Upper lobe of left lung (tissue), 6 donors: ENCODE results near the gene ATN1. TPM values are rescaled to one million over a fixed set of nuclear protein-coding genes. Genes with fewer than 3 reads are reported as not detected.

Experiments
- ATAC-seq, 2 donors: fragments of 200-7000 bp; cut with Tn5 transposase; one replicate each; pipeline ENCODE4 v1.9.1; 2022; ENCODE audit warnings: mild to moderate bottlenecking in 2 of 2, moderate library complexity in 2 of 2; ENCODE audit not compliant: low FRiP score in 2 of 2
- DNase-seq, 2 donors: peaks; one replicate each; pipeline ENCODE4 v3.0.0-alpha.2; 2019 to 2020
- H3K27ac ChIP-seq, 4 donors: fragments of 200-600 bp; sonication (generic); one replicate each; pipeline ENCODE4 v1.5.1; 2016 to 2019
- H3K27me3 ChIP-seq, 4 donors: fragments of 200-600 bp; sonication (generic); one replicate each; pipeline ENCODE4 v1.5.1; 2017 to 2019
- H3K36me3 ChIP-seq, 4 donors: fragments of 200-600 bp; sonication (generic); one replicate each; pipeline ENCODE4 v1.5.1; 2016 to 2019
- H3K4me1 ChIP-seq, 4 donors: fragments of 200-600 bp; sonication (generic); one replicate each; pipeline ENCODE4 v1.5.1; 2018 to 2019
- H3K4me3 ChIP-seq, 4 donors: fragments of 200-600 bp; sonication (generic); one replicate each; pipeline ENCODE4 v1.5.1; 2017 to 2019; ENCODE audit warnings: mild to moderate bottlenecking in 2 of 4, moderate library complexity in 1 of 4
- H3K9me3 ChIP-seq, 4 donors: fragments of 200-600 bp; sonication (generic); one replicate each; pipeline ENCODE4 v1.5.1; 2018 to 2019
- EP300 ChIP-seq, 4 donors: sonication (generic); formaldehyde crosslinking; IDR thresholded peaks; one replicate each; pipeline ENCODE4 v1.5.1; 2017; ENCODE audit warnings: antibody characterized with exemption in 4 of 4, control low read depth in 2 of 4
- POLR2A ChIP-seq, 4 donors: fragments of 450-650 bp; IDR thresholded peaks; one replicate each; pipeline ENCODE4 v1.5.1; 2016 to 2017; ENCODE audit warnings: antibody characterized with exemption in 4 of 4, mild to moderate bottlenecking in 2 of 4
- POLR2AphosphoS5 ChIP-seq, 2 donors: sonication (generic); formaldehyde crosslinking; IDR thresholded peaks; one replicate each; pipeline ENCODE4 v1.5.1; 2017; ENCODE audit warnings: antibody characterized with exemption in 2 of 2
- WGBS, 2 donors: methylation state at CpG; one replicate each; pipeline ENCODE4 v1.1.5; 2017 to 2018; 5-methylcytosine and 5-hydroxymethylcytosine counted together
- total RNA-seq, 6 donors: library from RNA; depleted of rRNA in 4 of 6; stranded (reverse); fragments of >200 nt in 4 of 6; gene quantifications; one replicate each; pipeline versions ENCODE4 v1.1.0 to v1.2.1, GENCODE V29; 2016 to 2021
- TF ChIP-seq, protein P1 (sequence below), 6 experiments: fragments of 450-650 bp in 4 of 6; fragments of 200-600 bp in 2 of 6; sonication (generic) in 2 of 6; IDR thresholded peaks; one replicate each; pipeline ENCODE4 v1.5.1; 2016 to 2019; ENCODE audit warnings: antibody characterized with exemption in 6 of 6
- donor health status: DM: no; HTN: no; CAD: no; lungs with moderate emphysema.
- donor health status: DM: no; HTN: yes; CAD: no; lungs with severe emphysema.

ATN1 gene
- total RNA-seq, 6 donors from 2014 or later, result 74.7 to 321 (median 133) TPM

DNA sequence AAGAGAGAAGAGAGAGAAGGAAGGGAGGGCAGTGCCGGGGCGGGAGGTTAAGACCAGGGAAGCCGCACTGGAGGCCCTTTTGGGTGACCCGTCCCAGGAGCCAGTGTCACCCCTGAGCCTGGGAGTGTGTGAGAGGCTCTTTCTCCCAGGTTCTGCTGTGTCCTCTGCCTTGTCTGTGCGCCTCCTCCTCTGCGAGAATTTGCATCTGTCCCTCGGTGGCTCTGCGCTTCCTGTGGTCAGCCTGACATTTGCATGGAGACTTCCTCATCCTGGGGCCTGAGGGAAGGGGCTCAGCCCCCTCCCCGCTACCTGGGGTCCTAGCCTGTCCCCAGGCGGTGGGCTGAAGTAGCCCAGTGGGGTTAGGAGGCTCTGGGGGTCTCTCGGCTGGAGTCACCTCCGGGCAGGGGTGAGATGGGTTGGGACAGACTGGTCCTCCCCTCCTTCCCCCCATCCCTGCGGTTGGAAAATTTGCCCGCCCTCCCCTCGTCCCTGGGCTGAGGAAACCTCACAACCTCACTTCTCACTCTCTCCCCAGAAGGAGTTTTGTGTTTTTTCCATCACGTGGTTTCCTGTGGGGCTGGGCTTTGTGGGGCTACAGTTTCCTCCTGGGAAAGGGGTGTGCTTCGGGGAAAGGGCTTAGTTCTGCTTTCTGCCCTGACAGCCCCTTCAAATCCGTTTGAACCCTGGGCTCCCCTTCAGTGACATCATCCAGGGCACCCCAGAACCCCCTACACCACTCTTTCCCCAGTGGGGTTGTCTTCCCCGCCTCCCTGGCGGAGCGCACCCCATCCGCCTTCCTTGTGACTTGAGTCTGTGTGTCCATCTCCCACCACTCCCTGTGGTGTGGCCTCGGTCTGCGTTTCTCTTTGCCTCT, 25.9 kb downstream of the ATN1 start:
- Histone ChIP-seq H3K27me3 (no peaks in the 10 kb centered on the region), H3K36me3 (peaks cover 0 to 21% (median 13%) of the 10 kb centered on the region in 4 donors), H3K4me1 (peaks cover 31 to 72% (median 57%) of the 10 kb centered on the region in 4 donors), H3K9me3 (no peaks in the 10 kb centered on the region), H3K27ac (peak overlapping the region; percentile 81 to 97 (median 88)), H3K4me3 (peak overlapping the region in 3 of 4 donors; percentile 43 to 54 (median 51))
- peak in 1 of 2 donors; percentile 23 for TF ChIP-seq POLR2AphosphoS5 (IDR thresholded peaks at IDR 0.05)
- TF ChIP-seq, protein P1, sequence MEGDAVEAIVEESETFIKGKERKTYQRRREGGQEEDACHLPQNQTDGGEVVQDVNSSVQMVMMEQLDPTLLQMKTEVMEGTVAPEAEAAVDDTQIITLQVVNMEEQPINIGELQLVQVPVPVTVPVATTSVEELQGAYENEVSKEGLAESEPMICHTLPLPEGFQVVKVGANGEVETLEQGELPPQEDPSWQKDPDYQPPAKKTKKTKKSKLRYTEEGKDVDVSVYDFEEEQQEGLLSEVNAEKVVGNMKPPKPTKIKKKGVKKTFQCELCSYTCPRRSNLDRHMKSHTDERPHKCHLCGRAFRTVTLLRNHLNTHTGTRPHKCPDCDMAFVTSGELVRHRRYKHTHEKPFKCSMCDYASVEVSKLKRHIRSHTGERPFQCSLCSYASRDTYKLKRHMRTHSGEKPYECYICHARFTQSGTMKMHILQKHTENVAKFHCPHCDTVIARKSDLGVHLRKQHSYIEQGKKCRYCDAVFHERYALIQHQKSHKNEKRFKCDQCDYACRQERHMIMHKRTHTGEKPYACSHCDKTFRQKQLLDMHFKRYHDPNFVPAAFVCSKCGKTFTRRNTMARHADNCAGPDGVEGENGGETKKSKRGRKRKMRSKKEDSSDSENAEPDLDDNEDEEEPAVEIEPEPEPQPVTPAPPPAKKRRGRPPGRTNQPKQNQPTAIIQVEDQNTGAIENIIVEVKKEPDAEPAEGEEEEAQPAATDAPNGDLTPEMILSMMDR (IDR thresholded peaks at IDR 0.05), result no peak
- TF ChIP-seq POLR2A (IDR thresholded peaks at IDR 0.05), result peak in 1 of 4 donors; percentile 80
- peak in 1 of 2 donors; percentile 75 for DNase-seq
- peak; percentile 54 to 77 for ATAC-seq
- WGBS, 2 donors, result 39 to 56% methylated on average over 22 to 24 of the region's 24 CpGs

DNA sequence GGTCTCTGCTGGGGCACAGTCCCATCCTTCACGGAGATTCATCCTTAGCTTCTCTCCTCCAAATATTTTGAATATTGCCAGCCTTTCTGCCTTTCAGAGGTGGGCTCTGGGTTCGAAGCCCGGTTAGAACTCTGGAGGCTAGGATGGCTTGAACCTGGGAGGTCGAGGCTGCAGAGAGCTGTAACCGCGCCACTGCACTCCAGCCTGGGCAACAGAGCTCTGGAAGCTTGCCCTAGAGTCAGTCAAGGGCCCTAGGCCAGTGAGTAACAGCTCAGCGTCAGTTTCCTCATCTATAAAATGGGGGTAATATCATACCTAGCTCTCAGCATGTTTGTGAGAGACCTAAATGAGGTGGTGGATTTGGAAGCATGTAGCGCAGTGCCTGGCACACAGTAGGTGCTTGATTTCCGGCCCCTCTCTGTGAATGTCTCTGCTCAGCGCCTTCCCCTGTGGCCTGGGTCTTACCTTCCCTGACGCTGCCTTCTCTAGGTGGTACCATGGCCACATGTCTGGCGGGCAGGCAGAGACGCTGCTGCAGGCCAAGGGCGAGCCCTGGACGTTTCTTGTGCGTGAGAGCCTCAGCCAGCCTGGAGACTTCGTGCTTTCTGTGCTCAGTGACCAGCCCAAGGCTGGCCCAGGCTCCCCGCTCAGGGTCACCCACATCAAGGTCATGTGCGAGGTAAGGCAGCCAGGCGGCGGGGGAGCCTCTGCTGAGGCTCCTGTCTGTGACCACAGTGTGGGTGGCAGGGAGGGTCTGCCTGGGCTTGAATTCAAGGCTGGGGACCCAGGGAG, 26.8 kb downstream of the ATN1 start:
- no peak for ATAC-seq
- H3K27ac ChIP-seq, result peak overlapping the region; percentile 81 to 97 (median 88)
- DNase-seq, result no peak
- TF ChIP-seq POLR2A (IDR thresholded peaks at IDR 0.05) (no peak), EP300 (IDR thresholded peaks at IDR 0.05) (no peak), POLR2AphosphoS5 (IDR thresholded peaks at IDR 0.05) (no peak)
- TF ChIP-seq, protein P1 (IDR thresholded peaks at IDR 0.05), result no peak
- WGBS, 2 donors, result 71 to 78% methylated on average over 7 to 20 of the region's 21 CpGs
- H3K36me3 ChIP-seq, result peaks cover 0 to 21% (median 13%) of the 10 kb centered on the region in 4 donors
- H3K9me3 ChIP-seq, result no peaks in the 10 kb centered on the region
- peaks cover 38 to 72% (median 60%) of the 10 kb centered on the region in 4 donors for H3K4me1 ChIP-seq
- H3K27me3 ChIP-seq, result no peaks in the 10 kb centered on the region
- peak overlapping the region in 2 of 4 donors; percentile 51 to 54 for H3K4me3 ChIP-seq

DNA sequence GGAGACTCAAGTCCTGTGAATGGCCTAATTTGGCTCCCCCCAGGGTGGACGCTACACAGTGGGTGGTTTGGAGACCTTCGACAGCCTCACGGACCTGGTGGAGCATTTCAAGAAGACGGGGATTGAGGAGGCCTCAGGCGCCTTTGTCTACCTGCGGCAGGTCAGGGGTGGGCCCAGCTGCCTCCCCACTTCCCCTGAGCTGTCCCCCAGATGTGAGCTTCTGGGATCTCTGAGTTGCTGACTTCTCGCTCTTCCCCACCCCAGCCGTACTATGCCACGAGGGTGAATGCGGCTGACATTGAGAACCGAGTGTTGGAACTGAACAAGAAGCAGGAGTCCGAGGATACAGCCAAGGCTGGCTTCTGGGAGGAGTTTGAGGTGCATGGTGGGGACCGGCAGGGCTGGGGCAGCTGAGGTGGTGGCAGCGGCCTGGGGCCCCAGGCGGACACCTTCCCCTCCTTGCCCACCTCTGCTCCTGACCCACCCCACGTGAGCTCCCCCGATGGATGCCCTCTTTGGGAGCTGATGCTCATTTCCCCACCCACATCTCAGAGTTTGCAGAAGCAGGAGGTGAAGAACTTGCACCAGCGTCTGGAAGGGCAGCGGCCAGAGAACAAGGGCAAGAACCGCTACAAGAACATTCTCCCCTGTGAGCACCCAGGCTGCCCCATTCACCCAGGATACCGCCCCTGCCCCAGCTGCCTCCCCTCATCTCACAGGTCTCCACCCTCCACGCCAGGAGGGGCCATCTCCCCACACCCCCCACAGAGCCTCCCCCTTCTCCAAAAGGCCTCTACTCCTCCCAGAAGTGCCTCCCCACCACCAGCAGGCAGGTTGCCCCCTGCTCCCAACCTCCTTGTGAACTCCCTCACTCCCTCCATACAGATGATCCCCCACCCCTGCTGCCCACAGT, 27.6 kb downstream of the ATN1 start:
- WGBS, 2 donors, result 80 to 93% methylated on average over 17 to 18 of the region's 22 CpGs
- H3K4me3 ChIP-seq, result peak overlapping the region in 1 of 4 donors; percentile 54

More for the DNA sequence above, 27.6 kb downstream of the ATN1 start:
- no peak for DNase-seq
- TF ChIP-seq POLR2AphosphoS5 (IDR thresholded peaks at IDR 0.05), result no peak
- no peak for TF ChIP-seq POLR2A (IDR thresholded peaks at IDR 0.05)
- no peak for TF ChIP-seq EP300 (IDR thresholded peaks at IDR 0.05)
- TF ChIP-seq, protein P1 (IDR thresholded peaks at IDR 0.05), result no peak
- Histone ChIP-seq H3K9me3 (no peaks in the 10 kb centered on the region), H3K4me1 (peaks cover 46 to 76% (median 65%) of the 10 kb centered on the region in 4 donors), H3K36me3 (peaks cover 0 to 22% (median 16%) of the 10 kb centered on the region in 4 donors), H3K27me3 (no peaks in the 10 kb centered on the region), H3K27ac (peak overlapping the region in 3 of 4 donors; percentile 81 to 97 (median 92))
- no peak for ATAC-seq
